Activated CD4-positive, alpha-beta T cell treated with anti-CD3 and anti-CD28 coated beads, Interleukin-2, Interleukin-4, amounts not matched to agents 100 ng/mL and 50 ng/mL, durations not matched to agents 16 hours and 8 hours (primary cell): Measurements from ENCODE around the gene ATP10A.

ENCODE experiments used
- DNase-seq: peaks from one replicate; pipeline ENCODE4 v3.0.0-alpha.2; 2020; ENCODE audit warnings: low spot score

Gene ATP10A

GRCh38 chr15:25825207-25825606, 37.9 kb downstream of the ATP10A start:
- no peak for DNase-seq

GRCh38 chr15:25824618-25825017, 38.5 kb downstream of the ATP10A start:
- DNase-seq: no peak

DNA sequence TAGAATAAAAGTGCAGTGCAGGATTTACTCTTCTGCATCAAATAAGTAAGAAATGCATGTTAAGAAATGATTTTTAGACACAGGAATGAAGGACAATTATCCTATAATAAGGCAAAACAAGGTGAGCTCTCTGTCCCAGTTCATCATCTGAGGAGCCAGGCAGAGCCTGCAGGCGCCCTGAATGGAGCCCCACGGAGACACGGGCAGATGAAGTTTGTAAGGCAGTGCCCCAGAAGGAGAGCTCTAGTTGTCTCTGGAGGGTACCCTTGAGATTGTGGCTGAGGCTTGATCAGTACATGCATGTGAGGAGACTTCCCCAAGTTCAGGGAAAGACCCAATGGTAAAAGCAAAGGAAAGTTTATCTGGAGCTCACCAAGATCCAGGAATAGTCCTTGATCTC, 50.3 kb downstream of the ATP10A start:
- DNase-seq: no peak

DNA sequence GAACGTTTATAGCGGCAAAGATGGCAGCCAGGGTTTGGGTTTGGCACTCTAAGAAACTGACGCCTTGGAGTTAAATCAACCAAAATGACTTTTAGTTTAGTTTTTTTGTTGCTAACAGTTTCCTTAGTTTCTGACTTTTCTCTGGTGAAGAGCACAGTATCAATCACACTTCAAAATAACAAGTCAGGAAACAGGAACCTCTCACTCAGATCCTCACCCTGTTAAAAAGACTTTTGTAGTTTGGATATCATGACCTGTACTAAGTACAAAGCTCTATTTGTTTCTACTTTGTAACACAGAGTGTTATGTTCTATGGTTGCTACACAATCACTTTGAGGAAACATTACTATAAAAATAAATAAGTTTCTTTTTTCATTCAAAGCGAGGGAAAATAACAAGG, 51.1 kb downstream of the ATP10A start:
- DNase-seq: no peak

DNA sequence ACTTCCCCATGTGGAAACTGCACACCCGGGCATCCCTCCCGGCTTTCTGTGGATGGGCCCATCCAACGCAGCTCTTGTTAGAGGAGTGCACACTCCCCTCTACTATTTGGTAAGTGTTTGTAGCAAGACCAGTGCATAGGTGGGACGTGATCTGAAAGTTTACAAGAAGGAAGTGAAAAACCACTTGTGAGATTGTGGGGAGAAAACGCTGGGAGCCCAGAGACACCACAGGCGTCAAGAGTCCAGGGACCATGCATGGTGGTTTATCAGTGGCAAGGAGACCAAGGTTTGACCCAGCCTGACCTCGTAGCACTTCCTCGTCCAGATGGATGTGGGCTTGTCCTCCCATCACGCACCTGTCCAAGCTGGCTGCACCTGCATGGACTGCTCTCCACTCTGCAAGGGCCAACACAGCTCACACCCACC, 51.6 kb downstream of the ATP10A start:
- peak; percentile 4 for DNase-seq

GRCh38 chr15:25810631-25811091, 52.5 kb downstream of the ATP10A start:
- DNase-seq: no peak

GRCh38 chr15:25810154-25810553, 53.0 kb downstream of the ATP10A start:
- DNase-seq: no peak

DNA sequence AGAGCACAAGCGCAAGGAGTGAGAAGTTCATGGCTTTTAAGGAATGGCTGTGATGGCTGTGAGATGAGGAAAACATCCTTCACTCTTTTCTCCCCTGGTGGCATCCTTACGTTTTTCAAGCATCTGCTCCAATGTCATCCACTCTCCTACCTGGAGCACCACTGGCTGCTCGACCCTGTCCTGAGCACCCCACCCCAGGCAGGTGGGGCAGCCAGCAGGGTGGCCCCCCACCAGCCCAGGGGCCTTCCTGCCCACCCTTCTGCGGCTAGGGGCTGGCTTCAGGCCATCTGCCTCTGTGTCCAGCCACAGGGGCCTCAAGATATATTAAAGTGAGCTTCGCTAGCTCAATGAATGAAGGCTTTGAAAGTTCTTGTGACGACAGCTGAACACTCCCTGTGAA, 56.1 kb downstream of the ATP10A start:
- no peak for DNase-seq

- no peak for DNase-seq
Observed at GRCh38 chr15:25805031-25805430, 58.1 kb downstream of the ATP10A start.

DNA sequence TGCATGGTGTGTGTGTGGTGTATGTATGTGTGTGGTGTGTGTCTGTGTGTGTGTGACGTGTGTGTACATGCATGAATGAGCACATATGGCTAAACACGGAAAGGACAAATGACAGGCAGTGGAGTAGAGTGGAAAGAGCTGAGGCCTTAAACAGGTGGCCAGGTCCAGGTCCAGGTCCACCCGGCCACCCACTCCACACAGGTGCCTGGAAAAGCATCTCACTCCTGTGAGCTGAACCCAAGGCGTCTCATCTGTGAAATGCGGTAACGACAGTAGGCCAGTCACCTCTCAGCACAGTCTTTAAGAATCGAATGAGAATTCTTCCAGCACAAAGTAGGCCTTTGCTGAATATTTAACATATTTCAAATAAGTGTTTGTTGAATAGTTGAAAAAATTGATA, 58.7 kb downstream of the ATP10A start:
- no peak for DNase-seq

- DNase-seq: no peak
Observed at GRCh38 chr15:25803541-25803940, 59.6 kb downstream of the ATP10A start.

DNA sequence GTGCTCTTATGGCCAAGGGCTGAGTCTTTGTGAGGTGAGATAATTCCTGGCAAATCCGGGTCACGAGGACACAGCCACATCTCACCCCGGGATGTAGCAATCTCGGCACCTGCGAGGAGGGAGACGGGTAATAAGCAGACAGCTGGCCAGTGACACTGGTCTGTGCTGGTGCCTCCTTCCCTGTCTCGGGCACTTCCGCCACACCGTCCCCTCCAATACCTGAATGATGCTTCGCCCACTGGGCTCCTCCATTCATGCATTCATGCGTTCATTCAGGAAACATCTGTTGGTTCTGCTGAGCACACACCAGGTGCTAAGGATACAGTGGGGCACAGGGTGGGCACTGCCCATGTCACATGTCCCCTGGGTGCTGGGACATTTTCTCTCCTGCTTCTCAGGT, 60.1 kb downstream of the ATP10A start:
- no peak for DNase-seq

DNA sequence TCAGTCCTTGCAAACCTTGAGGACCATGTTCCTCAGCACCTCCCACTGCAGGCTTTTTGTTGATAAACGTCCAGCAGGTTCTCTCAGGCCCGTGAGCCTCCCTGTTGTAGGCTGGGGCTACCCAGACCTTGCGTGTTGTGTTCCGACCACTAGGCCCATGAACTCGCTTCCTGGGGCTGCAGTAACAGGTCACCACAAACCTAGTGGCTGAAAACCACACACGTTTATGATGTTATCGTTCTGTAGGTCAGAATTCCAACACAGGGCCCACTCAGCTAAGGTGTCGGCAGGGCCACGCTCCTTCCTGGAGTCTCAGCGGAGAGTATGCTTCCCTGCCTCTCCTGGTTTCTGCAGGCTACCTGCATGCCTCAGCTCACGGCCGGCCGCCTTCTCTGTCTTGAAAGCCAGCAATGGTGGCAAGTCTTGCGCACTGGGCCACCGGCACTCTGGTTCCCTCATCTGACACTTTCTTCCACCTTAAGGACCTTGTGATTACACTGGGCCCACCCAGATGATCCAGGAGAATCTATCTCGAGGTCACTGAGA, 60.8 kb downstream of the ATP10A start:
- no peak for DNase-seq

- DNase-seq: no peak
Observed at GRCh38 chr15:25801586-25802284, 61.4 kb downstream of the ATP10A start.

DNA sequence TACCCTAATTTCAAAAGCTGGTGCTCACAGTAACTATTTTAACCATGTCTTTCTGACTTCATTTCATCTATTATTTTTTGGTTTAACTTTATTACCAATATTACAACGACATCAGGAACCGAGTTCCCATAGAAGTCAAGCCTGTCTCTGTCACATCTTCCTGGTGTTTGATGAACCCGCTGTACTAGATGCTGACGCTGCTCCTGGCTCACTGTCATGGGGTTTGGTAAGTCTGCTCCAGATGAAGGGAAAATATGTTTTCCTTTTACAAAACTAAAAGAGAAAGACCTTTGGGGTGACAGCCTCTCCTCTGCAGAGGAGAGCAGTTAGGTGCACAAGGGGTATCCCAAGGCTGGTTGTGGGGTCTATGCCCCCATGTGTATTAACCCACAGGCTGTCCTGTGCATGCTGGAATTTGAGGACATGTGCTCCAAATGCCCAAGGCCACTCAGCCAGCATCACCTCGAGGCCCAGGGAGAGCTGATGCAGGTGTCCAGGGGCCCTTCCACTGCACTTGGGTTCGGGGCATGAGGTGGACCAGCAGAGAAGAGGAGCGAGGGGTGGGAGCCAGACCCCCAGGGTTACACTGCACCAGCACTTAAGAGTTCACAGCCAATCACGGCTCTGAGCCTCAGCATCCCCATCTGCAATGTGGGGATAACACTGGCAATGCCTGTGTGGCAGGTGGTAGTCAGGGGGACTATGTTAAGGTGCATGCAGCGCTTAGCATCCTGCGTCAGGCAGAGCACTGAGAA, 62.2 kb downstream of the ATP10A start:
- no peak for DNase-seq

GRCh38 chr15:25799906-25800700, 63.0 kb downstream of the ATP10A start:
- no peak for DNase-seq

GRCh38 chr15:25797936-25798901, 64.9 kb downstream of the ATP10A start:
- no peak for DNase-seq

DNA sequence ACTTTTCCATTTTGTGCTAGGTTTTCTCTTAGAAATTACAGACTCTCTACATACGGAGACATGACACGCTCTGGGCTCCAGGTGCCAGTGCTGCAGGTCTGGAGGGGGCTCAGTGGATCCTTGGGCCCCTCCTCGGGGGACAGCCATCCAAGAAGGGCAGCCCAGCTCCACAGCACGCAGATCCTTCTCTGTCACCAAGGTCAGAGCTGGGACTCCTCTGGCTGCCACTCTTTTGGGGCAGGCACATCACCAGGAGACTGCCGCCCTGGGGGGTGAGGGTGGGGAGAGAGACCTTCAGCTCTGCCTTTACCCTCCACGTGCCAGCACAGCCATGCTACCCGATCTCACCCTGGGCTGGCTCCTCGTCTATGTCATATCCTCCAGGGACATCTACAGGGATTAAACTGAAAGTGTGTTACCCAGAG, 65.6 kb downstream of the ATP10A start:
- DNase-seq: no peak

DNA sequence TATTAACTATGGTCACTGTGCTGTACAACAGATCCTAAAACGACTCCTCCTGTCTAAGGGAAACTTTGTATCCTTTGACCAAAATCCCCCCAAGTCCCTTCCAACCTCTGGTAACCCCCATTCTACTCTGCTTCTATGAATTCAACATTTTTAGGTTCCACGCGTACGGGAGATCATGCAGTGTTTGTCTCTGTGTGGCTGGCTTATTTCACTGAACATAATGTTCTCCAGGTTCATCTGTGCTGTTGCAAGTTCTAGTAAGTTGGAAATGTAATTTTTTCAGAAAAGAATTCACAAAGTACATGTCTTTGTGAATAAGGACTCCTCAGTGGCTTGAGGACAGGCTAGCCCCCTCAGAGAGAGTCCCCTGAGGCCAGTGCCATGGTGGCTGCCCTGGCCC, 66.1 kb downstream of the ATP10A start:
- DNase-seq: no peak

DNA sequence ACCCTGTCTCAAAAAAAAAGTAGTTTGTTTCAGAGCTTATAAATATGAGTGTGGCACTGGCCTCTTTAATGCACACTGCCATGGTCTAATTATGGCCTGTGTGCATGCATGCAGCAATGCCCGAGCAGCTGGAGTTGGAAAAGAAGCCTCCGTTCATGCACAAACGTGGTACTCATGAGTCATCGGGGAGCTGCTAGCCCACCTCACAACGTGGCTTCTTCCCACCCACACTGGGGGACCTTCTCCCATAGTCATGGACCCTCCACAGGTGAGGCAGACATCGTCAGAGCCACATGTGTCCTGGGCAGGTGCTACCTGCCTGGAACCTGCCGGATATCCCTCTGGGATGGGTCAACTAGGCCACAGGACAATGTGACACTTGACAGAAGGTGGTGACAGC, 66.7 kb downstream of the ATP10A start:
- DNase-seq: no peak

GRCh38 chr15:25795712-25796111, 67.4 kb downstream of the ATP10A start:
- no peak for DNase-seq
